Measurements from ENCODE around the gene DDX50. TPM values are rescaled to one million over a fixed set of nuclear protein-coding genes. Genes with fewer than 3 reads are reported as not detected.

Gene DDX50
- total RNA-seq, 1 experiment from 2014 or later = 50.7 TPM

- Histone ChIP-seq H3K4me1 (ENCODE audit: insufficient read depth, low read length) (peaks cover 2% of the 10 kb centered on the region; the same call in 1 of the 2 replicates), H4K91ac (ENCODE audit: insufficient read length, low read depth, low read length) (no peak overlapping the region)
- no peaks in the 10 kb centered on the region; the same call in none of the 2 replicates for H3K27me3 Mint-ChIP-seq (ENCODE audit: low read depth)
These were observed 44.1 kb upstream of the DDX50 start for GRCh38 chr10:68857005-68857404.

More at GRCh38 chr10:68857005-68857404, 44.1 kb upstream of the DDX50 start:
- Histone ChIP-seq H2BK120ac (ENCODE audit: low read depth, low read length, poor library complexity, severe bottlenecking) (no peak overlapping the region), H3K23me2 (ENCODE audit: insufficient read length, low read depth, low read length, poor library complexity, severe bottlenecking) (no peaks in the 10 kb centered on the region), H3T11ph (ENCODE audit: low read length) (no peak overlapping the region), H3K4ac (ENCODE audit: low read depth, low read length) (no peak overlapping the region), H4K5ac (ENCODE audit: insufficient read length, low read depth, low read length) (no peak overlapping the region), H3K18ac (ENCODE audit: insufficient read length, low read depth, low read length) (no peak overlapping the region), H2BK12ac (ENCODE audit: insufficient read length, low read depth, low read length) (no peak overlapping the region), H3K23ac (ENCODE audit: insufficient read length, low read depth, low read length) (no peak overlapping the region), H3K9me3 (ENCODE audit: control insufficient read depth, low read depth, low read length) (peaks cover 10% of the 10 kb centered on the region), H3K9ac (ENCODE audit: extremely low read depth, insufficient read length, low read length) (no peak overlapping the region), H2BK5ac (ENCODE audit: insufficient read length, low read length) (no peak overlapping the region), H4K8ac (replicated peaks; ENCODE audit: insufficient read length, low read depth, low read length) (no peak overlapping the region), H3K56ac (ENCODE audit: insufficient read length, low read depth, low read length) (no peak overlapping the region), H2BK20ac (ENCODE audit: low read depth, low read length, poor library complexity, severe bottlenecking) (no peak overlapping the region), H3K79me2 (ENCODE audit: insufficient read depth, low read length) (no peaks in the 10 kb centered on the region), H2AK5ac (ENCODE audit: insufficient read length, low read length) (no peak overlapping the region), H3K14ac (ENCODE audit: insufficient read depth, low read length) (no peak overlapping the region), H3K79me1 (ENCODE audit: insufficient read depth, low read depth, low read length, poor library complexity, severe bottlenecking) (no peaks in the 10 kb centered on the region), H2AFZ (ENCODE audit: low read length) (no peak overlapping the region), H2BK15ac (ENCODE audit: low read depth, low read length) (no peak overlapping the region), H3K27ac (ENCODE audit: insufficient read length, low read depth, low read length) (no peak overlapping the region), H3K4me2 (ENCODE audit: insufficient read depth, insufficient read length, low read length) (no peak overlapping the region), H3K27me3 (ENCODE audit: insufficient read depth, low read length) (no peaks in the 10 kb centered on the region), H4K20me1 (ENCODE audit: control insufficient read depth, insufficient read depth, insufficient read length) (no peaks in the 10 kb centered on the region)
- Mint-ChIP-seq H3K4me3 (no peak overlapping the region), H3K4me1 (peaks cover 8 to 11% of the 10 kb centered on the region in 2 experiments; a peak in 3 of 4 replicates), H3K27ac (no peak overlapping the region), H3K36me3 (ENCODE audit: insufficient read depth in 1 of 3, low read depth in 3 of 3) (peaks cover 21 to 28% (median 27%) of the 10 kb centered on the region in 3 experiments), H3K9me3 (peaks cover 26 to 30% of the 10 kb centered on the region in 2 experiments)
- no peak for DNase-seq
- WGBS (ENCODE audit: extremely low coverage, insufficient read length, low lambda C conversion rate) = no CpG with 5 or more reads among the region's 2 CpGs
- no peak for TF ChIP-seq CTCF (conservative IDR thresholded peaks at IDR 0.05)

All from H9 (cell line).